ENCODE results near the gene PALLD.
"Not testable (repeated sequence)": the region's sequence is repeated elsewhere in the genome, so short reads cannot be mapped to it uniquely, and the experiment has no call there.

PALLD gene

DNA sequence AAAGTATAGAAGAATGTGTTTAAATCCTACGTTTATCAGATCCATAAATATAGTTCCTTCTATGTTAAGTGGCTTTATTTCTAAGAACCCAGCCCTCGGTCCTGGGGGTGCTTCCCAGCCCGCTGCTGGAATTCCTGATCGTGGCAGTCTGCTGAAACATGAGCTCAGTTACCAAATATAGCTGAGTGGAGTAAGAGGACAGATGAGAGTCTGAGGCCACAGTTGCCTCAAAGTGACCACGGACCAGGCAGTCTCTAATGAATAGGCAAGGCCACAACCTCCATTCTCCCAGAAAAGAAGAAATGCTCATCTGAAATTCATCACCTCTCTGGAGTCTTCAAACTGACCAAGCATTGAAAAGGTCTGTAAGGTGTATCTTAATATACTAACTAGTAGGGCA lies at the start of gene PALLD:
Gene PALLD, plus strand, starts transcription at position 219 of the 400 bp plus-strand sequence.
- DNase-seq, result no peak

DNA sequence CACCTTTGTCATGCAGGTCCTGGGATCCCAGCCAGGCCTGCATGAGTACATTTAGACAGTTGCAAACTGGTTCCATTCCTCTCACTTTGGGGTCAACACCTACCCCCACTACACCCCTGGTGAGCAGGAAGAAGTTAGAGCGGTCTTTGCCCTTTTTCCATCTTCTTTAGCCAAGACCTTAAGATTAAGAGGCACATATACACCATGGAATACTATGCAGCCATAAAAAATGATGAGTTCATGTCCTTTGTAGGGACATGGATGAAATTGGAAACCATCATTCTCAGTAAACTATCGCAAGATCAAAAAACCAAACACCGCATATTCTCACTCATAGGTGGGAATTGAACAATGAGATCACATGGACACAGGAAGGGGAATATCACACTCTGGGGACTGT lies 47.8 kb upstream of the PALLD start:
- not testable (repeated sequence) for DNase-seq

GRCh38 chr4:168449719-168450452 lies 47.0 kb upstream of the PALLD start:
- no peak for DNase-seq

- no peak for DNase-seq
Observed at GRCh38 chr4:168451331-168451730, 45.5 kb upstream of the PALLD start.

DNA sequence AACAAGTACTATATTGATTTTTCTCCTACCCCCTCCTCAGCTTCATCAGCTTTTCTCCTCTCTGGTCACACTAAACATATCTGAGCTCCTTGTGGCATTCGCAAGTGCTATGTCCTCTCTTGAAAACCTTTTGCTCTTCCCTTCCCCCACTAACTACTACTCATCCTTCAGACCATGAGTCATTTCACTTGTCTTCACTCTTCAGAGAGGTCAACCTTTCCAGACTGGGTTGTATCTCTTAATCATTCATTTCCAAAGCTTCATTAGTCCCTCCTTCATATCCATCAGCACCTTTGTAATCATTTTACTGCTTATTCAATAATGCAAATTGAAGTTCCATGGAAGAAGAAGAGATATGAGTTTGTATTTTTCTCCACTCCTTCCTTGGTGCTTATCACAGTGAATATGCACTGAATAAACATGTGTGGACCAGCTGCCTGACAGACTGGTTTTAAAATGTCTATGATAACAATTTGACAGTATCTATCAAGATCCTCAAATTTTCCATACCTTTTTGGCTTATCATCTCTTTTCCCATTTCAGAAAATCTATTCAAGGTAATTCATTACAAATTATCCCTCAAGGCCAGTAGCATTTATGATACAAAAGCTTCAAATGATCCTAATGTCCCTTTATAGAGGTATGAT lies 45.0 kb upstream of the PALLD start:
- DNase-seq, result no peak

- no peak for DNase-seq
Observed at GRCh38 chr4:168453146-168453545, 43.7 kb upstream of the PALLD start.

DNA sequence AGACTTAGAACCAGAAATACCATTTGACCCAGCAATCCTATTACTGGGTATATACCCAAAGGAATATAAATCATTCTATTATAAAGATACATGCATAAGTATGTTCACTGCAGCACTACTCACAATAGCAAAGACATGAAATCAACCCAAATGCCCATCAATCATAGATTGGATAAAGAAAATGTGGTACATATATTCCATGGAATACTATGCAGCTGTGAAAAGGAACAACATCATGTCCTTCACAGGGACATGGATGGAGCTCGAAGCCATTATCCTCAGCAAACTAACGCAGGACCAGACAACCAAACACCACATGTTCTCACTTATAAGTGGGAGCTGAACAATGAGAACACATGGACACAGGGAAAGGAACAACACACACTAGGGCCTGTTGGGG lies 38.6 kb upstream of the PALLD start:
- DNase-seq, result not testable (repeated sequence)

DNA sequence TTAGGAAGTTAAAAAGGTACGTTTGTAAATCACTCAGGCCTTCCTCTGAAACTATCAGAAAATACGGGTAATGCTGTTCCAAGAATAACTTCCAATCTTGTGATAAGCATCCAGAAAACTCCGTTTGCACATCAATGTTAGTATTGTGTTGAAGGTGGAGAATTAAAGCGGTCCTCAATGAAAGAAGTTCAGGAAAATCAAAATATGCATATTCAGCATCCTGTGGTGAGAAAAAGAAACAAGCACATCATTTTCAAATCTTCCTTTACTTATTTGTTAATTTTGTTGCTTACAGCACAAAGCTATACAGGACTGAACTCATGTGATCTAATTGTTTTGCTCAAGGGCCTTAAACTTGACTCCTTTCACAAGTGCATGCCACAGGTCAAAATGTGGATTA lies 35.0 kb upstream of the PALLD start:
- no peak for DNase-seq

GRCh38 chr4:168472920-168473319 lies 23.9 kb upstream of the PALLD start:
- no peak for DNase-seq

DNA sequence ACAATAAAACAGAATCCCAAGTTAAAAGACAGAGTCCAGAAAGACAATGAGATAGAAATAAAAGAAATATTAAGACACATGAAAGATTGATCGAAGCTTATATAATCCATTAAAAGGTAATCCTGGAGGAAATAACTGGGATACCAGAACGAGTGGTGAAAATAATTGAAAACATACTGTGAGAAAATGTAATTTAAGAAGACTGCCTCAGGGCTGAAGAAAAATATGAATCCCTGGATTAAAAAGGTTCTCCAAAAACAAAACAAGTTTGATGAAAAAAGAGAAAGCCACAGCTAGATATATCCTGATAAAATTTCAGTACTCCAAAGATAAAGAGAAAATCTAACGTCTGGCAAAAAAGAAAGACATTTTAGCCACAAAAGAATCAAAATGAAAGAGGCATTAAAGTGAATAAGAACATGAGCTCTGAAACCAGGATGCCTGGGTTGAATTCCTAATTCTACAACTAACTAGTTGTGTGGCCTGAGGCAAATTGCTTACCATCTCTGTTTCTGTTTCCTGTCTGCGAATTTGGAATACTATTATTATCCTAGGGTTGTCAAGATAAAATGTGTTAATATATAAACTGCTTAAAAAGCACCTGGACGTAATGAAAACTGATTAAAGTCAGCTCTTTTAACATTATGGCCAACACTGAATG lies 22.1 kb upstream of the PALLD start:
- no peak for DNase-seq

GRCh38 chr4:168475745-168476144 lies 21.1 kb upstream of the PALLD start:
- no peak for DNase-seq

DNA sequence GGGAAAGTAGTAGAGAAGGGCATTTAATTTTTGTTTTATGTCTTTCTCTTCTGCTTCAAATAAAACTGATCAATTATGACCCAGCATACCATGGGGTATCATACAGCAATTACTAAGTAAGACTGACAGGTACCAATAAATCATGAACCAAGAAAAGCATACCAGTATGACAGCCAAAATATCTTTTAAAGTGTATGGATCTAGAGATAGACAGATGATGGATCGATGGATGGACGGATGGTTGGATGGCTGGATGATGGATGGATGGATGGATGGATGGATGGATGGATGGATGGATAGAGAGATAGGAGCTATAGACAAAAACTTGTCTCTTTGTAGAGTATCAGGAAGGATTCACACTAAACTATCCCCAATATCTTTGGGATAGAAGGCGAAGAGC lies 18.0 kb upstream of the PALLD start:
- no peak for DNase-seq

DNA sequence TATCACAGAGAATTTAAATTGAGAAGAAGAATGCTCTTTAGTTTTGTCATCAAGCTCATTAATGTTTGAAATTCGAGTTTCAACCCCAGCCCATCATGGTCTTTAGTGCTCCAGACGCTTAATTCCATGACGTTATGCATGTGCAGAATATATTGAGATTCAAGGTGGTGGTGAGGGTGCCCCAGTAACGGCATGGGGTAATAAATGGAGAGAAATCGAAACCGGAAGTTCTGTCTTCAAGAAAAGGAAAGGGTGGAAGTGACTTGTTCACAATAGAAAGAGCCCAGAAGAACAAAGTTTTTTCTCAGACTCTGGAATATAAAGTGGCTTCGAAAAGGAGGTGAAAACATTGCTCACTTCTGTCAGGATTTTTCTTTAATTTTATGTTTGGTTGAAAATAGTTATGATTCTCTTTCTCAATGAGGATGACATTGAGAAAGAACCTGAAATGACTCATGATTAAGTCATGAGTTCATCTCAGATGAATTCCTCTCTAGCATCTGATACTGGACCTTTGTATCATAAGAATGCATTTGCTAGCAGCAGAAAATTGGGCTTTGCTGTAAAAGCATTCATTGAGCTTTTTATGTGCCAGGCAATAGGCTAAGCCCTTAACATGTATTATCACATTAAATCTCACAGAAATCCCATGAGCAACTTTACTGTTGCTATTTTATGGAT lies 15.8 kb upstream of the PALLD start:
- peak; percentile 38 for DNase-seq

GRCh38 chr4:168483811-168484210 lies 13.0 kb upstream of the PALLD start:
- DNase-seq, result no peak

- peak; percentile 27 for DNase-seq
Observed at GRCh38 chr4:168484626-168485025, 12.2 kb upstream of the PALLD start.

DNA sequence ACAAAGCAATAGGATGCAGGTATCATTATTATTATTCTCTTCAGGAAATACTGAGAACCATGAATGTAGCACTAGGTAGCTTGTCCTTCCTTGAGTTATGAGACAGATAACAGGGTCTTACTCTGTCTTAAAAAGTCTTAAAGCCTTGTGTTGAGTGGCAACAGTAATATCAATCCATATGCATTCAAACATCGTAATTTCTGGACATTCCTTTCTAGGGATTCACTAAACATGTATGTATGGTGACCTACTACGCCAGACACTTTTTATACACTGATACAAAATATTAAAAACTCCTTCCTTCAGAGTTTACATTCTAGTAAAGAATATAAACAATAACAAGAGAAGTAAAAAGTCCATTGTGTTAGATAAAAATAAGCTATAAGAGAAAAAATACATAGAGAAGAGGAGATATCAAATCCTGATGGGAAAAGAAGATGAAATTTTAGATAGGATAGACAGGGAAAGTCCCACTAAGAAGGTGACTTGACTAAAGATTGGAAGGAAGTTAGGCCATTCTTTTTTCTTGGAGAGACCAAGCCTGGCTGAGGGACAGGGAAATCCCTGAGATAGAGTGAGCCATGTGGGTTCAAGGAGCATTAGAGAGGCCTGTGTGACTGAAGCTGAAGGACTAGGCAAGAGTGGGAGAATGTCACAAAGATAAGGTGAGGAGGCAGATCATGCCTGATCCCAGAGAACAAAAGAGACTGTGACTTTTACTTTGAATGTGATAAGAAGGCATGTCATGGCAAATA lies 11.5 kb upstream of the PALLD start:
- DNase-seq, result no peak

- DNase-seq, result no peak
Observed at GRCh38 chr4:168486912-168487281, 10.0 kb upstream of the PALLD start.

DNA sequence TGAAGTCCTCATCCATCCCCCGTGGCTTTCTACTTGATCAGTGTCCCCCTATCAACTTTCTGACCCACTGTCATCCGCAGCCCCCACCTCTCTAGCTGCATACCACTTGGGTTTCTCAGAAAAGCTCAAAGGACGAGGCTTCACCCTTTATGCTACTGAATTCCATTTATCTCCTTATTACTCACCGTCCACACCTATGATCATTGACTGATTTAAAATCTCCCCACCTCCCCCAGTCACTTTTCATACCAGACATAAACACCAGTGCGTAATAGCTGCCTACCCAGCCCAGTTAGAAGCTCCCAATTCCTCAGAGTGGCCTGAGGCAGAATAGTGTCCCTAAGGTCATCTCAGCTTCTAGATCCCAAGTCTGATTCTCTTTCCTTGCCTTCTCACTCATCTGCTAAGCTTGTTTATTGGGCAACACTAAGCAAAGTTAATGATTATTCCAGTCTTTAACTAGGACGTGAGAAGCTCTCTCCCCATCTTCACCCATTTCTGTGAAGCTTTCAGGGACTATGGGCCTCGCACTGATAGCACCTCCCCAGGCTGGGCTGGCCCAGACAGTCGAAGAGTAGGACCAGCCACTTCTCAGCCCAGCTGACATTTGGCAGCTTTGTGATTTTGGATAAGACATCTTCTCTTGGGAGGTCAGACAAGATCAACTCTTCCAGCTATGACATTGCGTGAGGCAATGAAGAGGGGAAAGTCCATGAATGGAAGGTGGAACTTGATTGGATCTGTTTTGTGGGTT lies 9.4 kb upstream of the PALLD start:
- no peak for DNase-seq

- DNase-seq, result no peak
Observed at GRCh38 chr4:168488869-168489274, 8.0 kb upstream of the PALLD start.

GRCh38 chr4:168489616-168490015 lies 7.2 kb upstream of the PALLD start:
- no peak for DNase-seq

DNA sequence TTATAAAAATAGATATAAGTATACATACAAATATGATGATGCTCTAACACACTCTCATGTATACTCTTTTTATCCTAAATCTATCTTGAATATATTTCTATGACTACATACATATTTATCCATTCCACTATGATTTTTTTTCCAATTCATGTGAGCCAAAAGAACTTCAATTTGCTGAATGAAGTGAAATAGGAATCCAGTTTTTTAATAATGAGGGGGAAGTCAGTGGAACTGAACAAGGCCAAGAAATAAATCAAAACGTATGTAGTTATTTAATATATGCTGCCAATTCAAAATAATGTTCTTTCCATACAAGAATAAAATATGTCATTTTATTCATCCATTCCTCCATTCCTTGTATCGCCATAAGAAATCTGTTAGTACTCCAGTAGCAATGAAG lies 6.1 kb upstream of the PALLD start:
- no peak for DNase-seq

DNA sequence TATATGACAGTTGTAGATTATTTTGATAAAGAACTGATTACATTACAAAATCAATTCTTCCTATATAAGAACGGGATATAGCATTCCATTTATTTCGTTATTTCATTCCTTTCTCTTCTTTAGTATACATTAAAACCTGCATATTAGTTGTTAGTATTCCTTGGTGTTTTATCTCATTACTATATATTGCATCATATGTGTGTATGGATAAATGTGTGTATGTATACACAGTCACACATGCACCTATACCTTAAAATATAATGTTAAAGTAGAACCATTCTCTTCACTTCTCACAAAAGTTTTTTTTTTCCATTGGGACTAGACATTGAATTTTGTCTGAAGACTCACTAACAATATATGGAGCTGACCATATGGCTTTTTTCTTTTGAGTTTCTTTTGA lies 5.3 kb upstream of the PALLD start:
- no peak for DNase-seq

Measured in DMS153 (cell line).